LHCN-M2 (cell line): ENCODE measurements around the gene CA12. TPM values are rescaled to one million over a fixed set of nuclear protein-coding genes. Genes with fewer than 3 reads are reported as not detected.

ENCODE experiments used
- DNase-seq: peaks from one replicate; pipeline ENCODE4 v3.0.0-alpha.2; 2012; ENCODE audit warnings: low read depth
- total RNA-seq: library from RNA; depleted of rRNA; stranded (reverse); fragments of >200 nt; gene quantifications from 2 replicates; pipeline ENCODE4 v1.2.3, GENCODE V29; 2014

CA12 gene
- total RNA-seq, 1 experiment from 2014 or later: 4.9 TPM

GRCh38 chr15:63358241-63359029, 23.2 kb downstream of the CA12 start:
- no peak for DNase-seq

GRCh38 chr15:63357731-63358130, 23.9 kb downstream of the CA12 start:
- DNase-seq: no peak

- no peak for DNase-seq
Measured at GRCh38 chr15:63357061-63357460, 24.6 kb downstream of the CA12 start.

GRCh38 chr15:63354821-63355650, 26.6 kb downstream of the CA12 start:
- DNase-seq: no peak

- no peak for DNase-seq
Measured at GRCh38 chr15:63353887-63354286, 27.8 kb downstream of the CA12 start.

GRCh38 chr15:63353261-63353660, 28.4 kb downstream of the CA12 start:
- DNase-seq: no peak

GRCh38 chr15:63352808-63353207, 28.8 kb downstream of the CA12 start:
- no peak for DNase-seq

- DNase-seq: no peak
Measured at GRCh38 chr15:63351170-63351569, 30.5 kb downstream of the CA12 start.

- no peak for DNase-seq
Measured at GRCh38 chr15:63350178-63350621, 31.4 kb downstream of the CA12 start.

- no peak for DNase-seq
Measured at GRCh38 chr15:63349621-63350020, 32.0 kb downstream of the CA12 start.

- peak; percentile 41 for DNase-seq
Measured at GRCh38 chr15:63349156-63349555, 32.5 kb downstream of the CA12 start.

- peak; percentile 77 for DNase-seq
Measured at GRCh38 chr15:63348392-63348791, 33.3 kb downstream of the CA12 start.

GRCh38 chr15:63347074-63347857, 34.4 kb downstream of the CA12 start:
- DNase-seq: no peak

- DNase-seq: no peak
Measured at GRCh38 chr15:63345391-63345752, 36.3 kb downstream of the CA12 start.

GRCh38 chr15:63344731-63345390, 36.8 kb downstream of the CA12 start:
- peak; percentile 22 for DNase-seq

- DNase-seq: peak; percentile 54
Measured at GRCh38 chr15:63342996-63343562, 38.6 kb downstream of the CA12 start.

GRCh38 chr15:63341898-63342297, 39.7 kb downstream of the CA12 start:
- DNase-seq: no peak

GRCh38 chr15:63340878-63341277, 40.8 kb downstream of the CA12 start:
- DNase-seq: no peak

- DNase-seq: no peak
Measured at GRCh38 chr15:63340353-63340752, 41.3 kb downstream of the CA12 start.

GRCh38 chr15:63339836-63340235, 41.8 kb downstream of the CA12 start:
- no peak for DNase-seq
